GM20000 (cell line): ENCODE measurements around the gene ORMDL3.

ENCODE experiments used
- DNase-seq: peaks from one replicate; pipeline ENCODE4 v3.0.0; 2012; ENCODE audit warnings: low spot score
- TF ChIP-seq, protein P1 (sequence below): IDR thresholded peaks from 2 replicates; pipeline ENCODE4 v1.5.1; 2012; ENCODE audit warnings: mild to moderate bottlenecking, control low read depth; ENCODE audit errors: extremely low read depth, missing control alignments

ORMDL3 gene

DNA sequence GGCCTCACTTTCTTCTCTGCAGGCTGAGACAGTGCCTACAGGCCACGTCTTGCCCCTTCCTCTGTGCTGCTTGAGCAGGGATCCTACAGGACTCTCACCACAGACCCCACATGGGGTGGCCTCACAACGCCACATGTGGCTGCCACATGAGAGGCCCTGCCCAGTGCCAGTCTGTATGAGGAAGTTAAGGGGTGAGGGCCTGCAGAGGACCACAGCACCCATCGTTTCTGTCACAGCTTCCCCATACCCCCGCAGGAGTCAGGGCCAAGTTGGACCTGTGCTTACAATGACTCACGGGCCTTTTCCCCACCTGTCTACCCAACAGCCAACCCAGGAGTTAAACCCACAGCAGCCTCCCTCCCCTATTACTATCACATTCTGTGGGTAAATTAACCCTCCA is 6.1 kb downstream of the ORMDL3 start:
- no peak for DNase-seq
- TF ChIP-seq, protein P1, sequence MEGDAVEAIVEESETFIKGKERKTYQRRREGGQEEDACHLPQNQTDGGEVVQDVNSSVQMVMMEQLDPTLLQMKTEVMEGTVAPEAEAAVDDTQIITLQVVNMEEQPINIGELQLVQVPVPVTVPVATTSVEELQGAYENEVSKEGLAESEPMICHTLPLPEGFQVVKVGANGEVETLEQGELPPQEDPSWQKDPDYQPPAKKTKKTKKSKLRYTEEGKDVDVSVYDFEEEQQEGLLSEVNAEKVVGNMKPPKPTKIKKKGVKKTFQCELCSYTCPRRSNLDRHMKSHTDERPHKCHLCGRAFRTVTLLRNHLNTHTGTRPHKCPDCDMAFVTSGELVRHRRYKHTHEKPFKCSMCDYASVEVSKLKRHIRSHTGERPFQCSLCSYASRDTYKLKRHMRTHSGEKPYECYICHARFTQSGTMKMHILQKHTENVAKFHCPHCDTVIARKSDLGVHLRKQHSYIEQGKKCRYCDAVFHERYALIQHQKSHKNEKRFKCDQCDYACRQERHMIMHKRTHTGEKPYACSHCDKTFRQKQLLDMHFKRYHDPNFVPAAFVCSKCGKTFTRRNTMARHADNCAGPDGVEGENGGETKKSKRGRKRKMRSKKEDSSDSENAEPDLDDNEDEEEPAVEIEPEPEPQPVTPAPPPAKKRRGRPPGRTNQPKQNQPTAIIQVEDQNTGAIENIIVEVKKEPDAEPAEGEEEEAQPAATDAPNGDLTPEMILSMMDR, result no peak

DNA sequence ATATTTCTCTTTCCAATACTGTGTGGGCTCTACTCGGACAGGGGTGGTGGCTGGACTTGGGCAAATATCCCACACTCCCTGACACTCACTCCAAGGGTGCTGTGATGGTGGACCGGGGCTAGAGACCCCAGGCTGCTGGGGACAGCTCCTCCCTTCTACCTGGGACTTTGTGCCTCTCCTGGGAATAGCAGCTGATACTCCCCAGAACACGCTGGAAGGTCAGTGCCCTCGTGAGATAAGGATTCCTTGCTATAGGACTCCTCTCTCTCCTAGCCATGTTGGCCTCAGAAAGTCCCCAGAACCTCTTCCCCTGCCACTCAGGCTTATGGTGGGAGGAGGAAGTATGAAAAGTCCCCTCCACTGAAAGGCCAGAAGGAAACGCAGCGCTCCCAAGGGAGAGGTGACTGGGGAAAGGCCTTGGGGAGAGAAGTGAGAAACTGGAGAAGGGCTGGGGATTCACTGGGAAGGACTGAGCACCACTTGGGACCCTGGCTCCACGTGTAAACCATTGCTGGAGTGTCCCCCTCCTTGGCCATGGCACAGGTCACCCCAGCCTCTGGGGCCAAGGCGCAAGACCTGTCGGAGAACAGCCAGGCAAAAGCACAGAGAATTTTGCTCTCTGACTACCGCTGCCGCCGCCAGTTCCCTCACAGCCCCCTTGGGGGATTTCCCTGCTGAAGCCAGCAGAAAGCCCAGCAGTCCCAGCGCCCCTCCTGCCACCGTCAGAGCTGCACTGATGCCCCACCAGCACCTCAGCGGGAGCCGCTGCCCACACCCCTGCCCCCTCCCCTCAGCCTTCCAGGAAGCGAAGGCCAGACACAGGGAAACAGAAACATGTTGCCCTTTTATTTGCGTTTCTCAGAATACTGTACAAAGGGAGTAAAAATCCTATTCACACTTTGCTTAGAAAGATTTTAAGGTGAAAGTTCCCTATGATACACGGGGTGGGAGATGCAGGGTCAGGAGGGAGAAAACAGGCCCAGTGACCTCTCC is 6.9 kb downstream of the ORMDL3 start:
- TF ChIP-seq, protein P1, result no peak
- peak; percentile 61 for DNase-seq

- TF ChIP-seq, protein P1, result no peak
- no peak for DNase-seq
These were observed 8.2 kb downstream of the ORMDL3 start for GRCh38 chr17:39919087-39919683.

DNA sequence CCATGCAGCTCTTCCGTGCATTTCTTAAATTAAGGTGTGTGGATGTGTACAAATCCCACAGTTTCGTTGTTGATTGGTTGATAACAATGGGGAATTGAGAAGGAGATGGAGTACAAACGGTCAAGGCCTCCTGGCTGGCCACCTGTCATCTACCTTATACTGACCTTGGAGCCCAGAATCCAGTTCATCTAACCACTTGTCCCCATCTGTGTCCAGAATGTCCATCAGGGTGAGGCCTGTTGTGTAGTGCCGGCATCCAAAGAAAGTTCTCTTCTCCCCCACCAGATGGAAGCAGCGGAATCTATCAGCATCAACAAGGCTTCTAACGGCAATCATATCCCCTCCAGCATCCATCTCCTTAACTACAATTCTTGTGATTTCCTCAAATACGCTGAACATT is 10.5 kb downstream of the ORMDL3 start:
- TF ChIP-seq, protein P1, result no peak
- DNase-seq, result no peak

DNA sequence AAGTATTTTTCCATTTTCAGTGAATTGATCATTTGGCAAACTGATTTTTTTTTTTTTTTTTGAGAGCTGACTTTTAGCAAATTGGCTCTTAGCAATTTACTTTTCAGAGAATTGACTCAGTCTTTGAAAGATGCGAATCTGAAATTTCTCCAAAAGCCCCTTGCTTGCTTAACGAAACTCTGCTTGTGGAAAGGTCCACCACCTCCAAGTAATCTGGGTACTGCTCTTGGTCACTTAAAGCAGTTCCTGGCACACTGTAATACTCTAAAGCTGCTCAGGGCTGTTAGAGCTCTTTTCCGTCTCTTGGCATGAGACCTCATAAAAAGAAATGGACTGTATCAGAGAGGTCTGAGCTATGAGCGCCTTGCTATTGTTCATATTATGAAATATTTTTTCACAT is 11.8 kb downstream of the ORMDL3 start:
- TF ChIP-seq, protein P1, result no peak
- DNase-seq, result peak; percentile 37

GRCh38 chr17:39913989-39914388 is 13.4 kb downstream of the ORMDL3 start:
- TF ChIP-seq, protein P1, result no peak

GRCh38 chr17:39908789-39909352 is 18.5 kb downstream of the ORMDL3 start:
- TF ChIP-seq, protein P1, result no peak
- DNase-seq, result no peak

More at GRCh38 chr17:39913989-39914388, 13.4 kb downstream of the ORMDL3 start:
- no peak for DNase-seq
